D721Med (cell line): ENCODE measurements around the gene TBC1D2.

Experiments
- DNase-seq: peaks from one replicate; pipeline ENCODE4 v3.0.0; 2011; ENCODE audit warnings: low spot score; ENCODE audit not compliant: insufficient read length
- FAIRE-seq: peaks from 2 replicates; lab custom pipeline; 2011; peaks lifted over from hg19 to GRCh38; lab: Jason Lieb, UNC
- CTCF ChIP-seq: IDR thresholded peaks from 2 replicates; pipeline ENCODE4 v1.5.1; 2012; ENCODE audit warnings: mild to moderate bottlenecking, control low read depth; ENCODE audit not compliant: insufficient read depth; ENCODE audit errors: missing control alignments

Gene TBC1D2

GRCh38 chr9:98159301-98159700, 96.1 kb downstream of the TBC1D2 start:
- no peak for TF ChIP-seq CTCF
- no peak for DNase-seq
- no peak for FAIRE-seq

GRCh38 chr9:98158071-98158831, 97.2 kb downstream of the TBC1D2 start:
- TF ChIP-seq CTCF = no peak
- no peak for DNase-seq
- FAIRE-seq = no peak

GRCh38 chr9:98157372-98157771, 98.1 kb downstream of the TBC1D2 start:
- FAIRE-seq (no peak), DNase-seq (no peak)
- no peak for TF ChIP-seq CTCF

GRCh38 chr9:98154678-98155077, 100.8 kb downstream of the TBC1D2 start:
- FAIRE-seq (no peak), DNase-seq (no peak)
- no peak for TF ChIP-seq CTCF

- DNase-seq = no peak
- no peak for TF ChIP-seq CTCF
- no peak for FAIRE-seq
Observed at GRCh38 chr9:98152526-98152925, 102.9 kb downstream of the TBC1D2 start.

- FAIRE-seq = no peak
- no peak for TF ChIP-seq CTCF
- no peak for DNase-seq
Observed at GRCh38 chr9:98150721-98151120, 104.7 kb downstream of the TBC1D2 start.

- FAIRE-seq (no peak), DNase-seq (no peak)
- no peak for TF ChIP-seq CTCF
Observed at GRCh38 chr9:98150164-98150563, 105.3 kb downstream of the TBC1D2 start.
